HL-60 (cell line): ENCODE data around the gene CXCR4.

Source experiments
- POLR2AphosphoS5 ChIP-seq: IDR thresholded peaks from 2 replicates; pipeline ENCODE4 v1.6.1; 2012; ENCODE audit warnings: low read depth
- TF ChIP-seq, protein P1 (sequence below): IDR thresholded peaks from one replicate; pipeline ENCODE4 v1.5.1; 2011; ENCODE audit warnings: low read length, control low read depth, inconsistent platforms; ENCODE audit not compliant: insufficient read depth

DNA sequence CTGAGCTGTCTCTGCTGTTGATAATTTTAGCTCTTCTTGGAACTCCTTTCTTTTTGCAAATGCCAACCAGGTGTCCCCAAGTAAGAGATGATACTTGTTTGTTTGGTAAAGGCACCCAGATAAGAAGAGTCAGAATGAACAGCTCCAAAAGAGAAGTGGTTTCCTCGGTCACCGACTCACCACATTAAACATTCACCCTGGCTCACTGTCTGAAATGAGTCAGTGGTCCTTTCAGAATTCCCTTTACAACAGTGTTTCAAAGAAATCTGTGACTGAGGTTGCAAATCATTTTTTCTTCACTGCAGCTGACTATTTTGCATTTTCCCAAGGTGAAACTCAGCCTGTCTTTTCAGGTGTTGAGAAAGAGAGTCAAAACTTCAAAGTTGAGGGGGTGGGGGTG lies 16.2 kb upstream of the CXCR4 start:
- TF ChIP-seq, protein P1, sequence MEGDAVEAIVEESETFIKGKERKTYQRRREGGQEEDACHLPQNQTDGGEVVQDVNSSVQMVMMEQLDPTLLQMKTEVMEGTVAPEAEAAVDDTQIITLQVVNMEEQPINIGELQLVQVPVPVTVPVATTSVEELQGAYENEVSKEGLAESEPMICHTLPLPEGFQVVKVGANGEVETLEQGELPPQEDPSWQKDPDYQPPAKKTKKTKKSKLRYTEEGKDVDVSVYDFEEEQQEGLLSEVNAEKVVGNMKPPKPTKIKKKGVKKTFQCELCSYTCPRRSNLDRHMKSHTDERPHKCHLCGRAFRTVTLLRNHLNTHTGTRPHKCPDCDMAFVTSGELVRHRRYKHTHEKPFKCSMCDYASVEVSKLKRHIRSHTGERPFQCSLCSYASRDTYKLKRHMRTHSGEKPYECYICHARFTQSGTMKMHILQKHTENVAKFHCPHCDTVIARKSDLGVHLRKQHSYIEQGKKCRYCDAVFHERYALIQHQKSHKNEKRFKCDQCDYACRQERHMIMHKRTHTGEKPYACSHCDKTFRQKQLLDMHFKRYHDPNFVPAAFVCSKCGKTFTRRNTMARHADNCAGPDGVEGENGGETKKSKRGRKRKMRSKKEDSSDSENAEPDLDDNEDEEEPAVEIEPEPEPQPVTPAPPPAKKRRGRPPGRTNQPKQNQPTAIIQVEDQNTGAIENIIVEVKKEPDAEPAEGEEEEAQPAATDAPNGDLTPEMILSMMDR, result no peak
- TF ChIP-seq POLR2AphosphoS5, result no peak
